HG03571 (cell line): Measurements from ENCODE around the gene CLSTN2.

Experiments used
- ATAC-seq: cut with Tn5 transposase; IDR thresholded peaks from one replicate; pipeline ENCODE4 v1.9.1; 2021; ENCODE audit not compliant: unreplicated experiment

Gene CLSTN2

DNA sequence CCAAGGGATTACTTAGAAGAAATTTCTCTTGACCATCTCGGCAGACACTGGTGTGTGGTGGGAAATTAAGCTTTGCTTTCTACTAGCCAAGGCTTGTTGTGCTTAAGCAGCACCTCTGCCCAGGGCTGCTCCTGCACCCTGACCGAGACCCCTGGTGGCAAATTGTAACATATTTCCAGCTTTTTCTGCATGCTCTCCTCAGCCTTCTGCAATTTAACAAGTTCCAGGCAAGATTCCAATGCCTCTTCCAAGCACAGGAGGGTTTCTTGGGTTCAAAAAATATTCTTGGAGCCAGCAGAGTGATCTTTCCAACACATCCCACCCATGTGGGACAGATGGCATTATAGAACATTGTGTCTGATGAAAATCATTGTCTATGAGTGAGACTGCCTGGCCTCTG lies 210.5 kb downstream of the CLSTN2 start:
- ATAC-seq: no peak

GRCh38 chr3:140146668-140147067 lies 211.7 kb downstream of the CLSTN2 start:
- no peak for ATAC-seq

DNA sequence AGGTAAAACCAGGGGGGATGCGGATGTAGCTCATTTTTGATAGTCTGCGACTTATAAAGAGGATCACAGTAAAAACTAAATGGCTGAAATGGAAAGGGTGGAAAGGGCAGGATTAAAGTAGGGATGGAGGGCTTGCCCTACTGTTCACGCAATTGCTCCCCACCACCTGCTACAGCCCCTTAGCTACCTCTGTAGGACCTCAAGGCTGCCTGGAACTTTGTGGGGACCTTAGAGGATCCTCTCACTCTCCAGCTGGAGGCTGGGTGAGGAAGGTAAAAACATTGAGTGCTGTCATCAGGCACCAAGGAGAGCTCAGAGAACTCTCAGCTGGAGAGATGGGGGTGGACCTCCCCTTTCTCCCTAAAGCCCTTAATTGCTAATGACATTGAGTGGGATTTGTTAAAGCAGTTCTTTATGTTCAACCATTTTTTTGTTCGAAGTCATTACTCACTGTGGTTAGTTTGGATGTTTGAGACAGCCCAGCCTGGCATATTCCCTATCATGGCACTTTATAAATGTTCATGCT lies 213.0 kb downstream of the CLSTN2 start:
- no peak for ATAC-seq

DNA sequence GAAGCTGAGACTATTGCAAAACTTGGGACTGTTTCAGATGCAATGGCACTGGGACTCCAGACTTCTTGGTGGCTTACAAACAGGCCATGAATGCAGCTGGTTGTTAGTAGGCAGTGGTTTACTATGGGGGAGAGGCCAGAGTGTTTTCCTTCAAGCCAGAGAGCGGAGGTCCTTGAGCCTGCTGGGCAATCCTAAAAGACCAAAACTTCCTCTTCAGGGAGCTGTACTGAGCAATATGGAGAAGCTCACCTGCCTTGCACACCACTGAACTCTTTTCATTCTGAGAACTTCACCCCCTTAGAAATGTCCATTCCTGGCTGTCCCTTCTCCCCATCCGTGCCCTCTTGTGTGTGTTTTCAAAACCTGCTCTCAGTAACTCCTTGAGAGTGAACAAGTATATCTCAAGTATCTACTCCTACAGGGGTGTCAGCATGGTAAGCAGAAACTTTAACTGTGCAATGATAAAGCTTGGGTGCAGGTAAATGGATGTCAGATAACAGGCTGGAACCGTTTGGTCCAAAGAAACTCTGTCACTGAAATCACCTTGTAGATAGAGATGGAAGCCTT lies 213.9 kb downstream of the CLSTN2 start:
- no peak for ATAC-seq

DNA sequence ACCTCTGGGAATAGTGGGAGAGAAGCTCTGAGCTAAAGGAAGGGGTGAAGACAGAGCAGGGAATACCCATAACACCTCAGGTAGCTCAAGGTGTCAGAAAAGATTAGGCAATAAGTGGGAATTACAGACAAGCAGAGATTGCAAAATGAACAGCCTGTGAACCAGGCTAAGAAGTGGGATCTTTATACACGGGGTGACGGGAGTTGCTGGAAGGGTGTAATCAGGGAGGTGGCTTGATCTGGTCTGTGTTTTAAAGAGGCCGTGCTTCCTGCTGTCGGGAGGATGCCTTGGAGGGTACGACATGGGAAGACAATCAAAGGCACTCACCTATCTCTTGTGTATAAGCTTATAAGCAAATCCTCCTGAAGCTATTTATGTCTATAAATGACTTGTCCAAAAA lies 216.3 kb downstream of the CLSTN2 start:
- ATAC-seq: no peak

DNA sequence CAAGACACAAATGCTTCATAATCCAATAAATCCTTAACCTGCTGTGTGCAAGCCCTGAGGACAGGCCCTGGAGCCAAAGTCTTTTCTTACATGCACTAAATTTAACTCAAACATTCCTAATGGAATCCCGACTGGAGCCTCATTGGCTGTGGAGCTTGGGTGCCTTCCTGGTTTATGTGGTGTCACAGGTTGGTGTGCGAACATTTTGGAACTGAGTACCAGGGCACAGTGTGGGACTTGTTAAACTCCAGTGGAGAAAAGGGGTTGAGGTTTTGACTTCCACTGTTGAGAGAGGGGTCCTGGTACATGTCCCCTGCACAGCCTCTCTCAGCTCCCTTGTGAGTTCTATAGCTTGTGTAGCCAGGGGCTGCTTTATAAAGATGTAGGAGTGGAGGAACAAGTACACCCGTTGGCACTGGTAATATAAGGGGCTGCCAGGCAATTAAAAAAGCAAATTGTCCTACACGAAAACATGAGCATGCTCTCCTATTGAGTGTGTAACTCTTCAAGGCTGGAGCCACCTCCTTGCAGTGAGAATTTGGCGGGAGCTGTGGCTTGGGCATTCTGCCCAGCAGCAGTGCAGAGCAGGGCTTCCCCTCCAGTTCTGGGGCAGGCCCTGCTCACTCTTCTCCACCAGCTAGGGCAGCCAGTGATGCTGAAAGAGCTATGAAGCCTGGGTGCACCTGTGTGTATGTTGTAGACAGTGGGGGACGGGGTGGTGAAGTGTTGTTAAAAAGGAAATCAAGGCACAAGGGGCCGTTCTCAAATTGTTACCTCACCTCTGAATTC lies 218.1 kb downstream of the CLSTN2 start:
- no peak for ATAC-seq

DNA sequence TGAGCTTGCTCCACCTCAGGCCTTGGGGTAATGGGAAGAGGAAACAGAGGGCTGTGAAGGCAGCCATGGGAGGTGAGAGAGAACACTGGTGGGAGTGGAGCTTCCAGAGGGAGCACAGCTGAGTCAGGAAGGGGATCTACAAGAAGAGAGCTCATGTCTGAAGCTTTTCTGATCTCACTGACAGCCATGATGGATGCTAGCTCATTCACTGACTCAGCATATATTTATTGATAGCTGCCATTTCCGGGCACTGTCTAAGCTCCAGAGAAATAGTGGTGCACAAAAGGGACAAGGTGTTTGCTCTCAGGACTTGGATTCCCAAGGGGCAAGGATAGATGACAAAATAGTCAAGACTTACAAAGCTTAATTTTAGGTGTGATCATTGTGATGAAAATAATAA lies 218.8 kb downstream of the CLSTN2 start:
- no peak for ATAC-seq

- ATAC-seq: no peak
Observed at GRCh38 chr3:140157161-140157560, 222.2 kb downstream of the CLSTN2 start.

- no peak for ATAC-seq
Observed at GRCh38 chr3:140159646-140160045, 224.7 kb downstream of the CLSTN2 start.

GRCh38 chr3:140160553-140160952 lies 225.6 kb downstream of the CLSTN2 start:
- no peak for ATAC-seq

GRCh38 chr3:140162551-140162950 lies 227.6 kb downstream of the CLSTN2 start:
- no peak for ATAC-seq

GRCh38 chr3:140163159-140163763 lies 228.3 kb downstream of the CLSTN2 start:
- ATAC-seq: no peak

- ATAC-seq: no peak
Observed at GRCh38 chr3:140164156-140164555, 229.2 kb downstream of the CLSTN2 start.

- no peak for ATAC-seq
Observed at GRCh38 chr3:140164922-140165590, 230.1 kb downstream of the CLSTN2 start.

- ATAC-seq: no peak
Observed at GRCh38 chr3:140165781-140166180, 230.8 kb downstream of the CLSTN2 start.

GRCh38 chr3:140166861-140167599 lies 232.0 kb downstream of the CLSTN2 start:
- ATAC-seq: no peak

- no peak for ATAC-seq
Observed at GRCh38 chr3:140167600-140168281, 232.8 kb downstream of the CLSTN2 start.

- ATAC-seq: peak; percentile 97
Observed at GRCh38 chr3:140170612-140171011, 235.6 kb downstream of the CLSTN2 start.

DNA sequence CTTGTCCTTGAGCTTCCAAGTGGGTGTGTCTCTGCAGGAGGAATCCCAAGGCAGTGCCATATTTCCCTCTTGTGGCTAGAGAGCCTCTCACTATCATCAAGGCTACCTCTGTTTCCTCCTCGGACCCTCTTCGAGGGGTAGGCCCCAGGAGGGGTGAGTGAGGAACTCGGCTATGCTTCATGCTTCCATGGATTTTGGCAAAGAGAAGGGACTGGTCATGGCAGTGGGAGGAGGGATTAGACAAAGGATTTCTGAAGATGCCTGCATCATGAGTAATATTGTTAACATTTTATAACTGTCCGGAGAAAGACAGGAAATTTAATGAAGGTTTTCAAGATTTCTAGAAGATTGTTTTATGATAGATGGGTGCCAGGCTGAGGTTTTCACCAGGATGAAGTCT lies 241.5 kb downstream of the CLSTN2 start:
- no peak for ATAC-seq

GRCh38 chr3:140177943-140178342 lies 243.0 kb downstream of the CLSTN2 start:
- no peak for ATAC-seq
